SJCRH30 (cell line): ENCODE results near the gene HOXB6. TPM values are rescaled to one million over a fixed set of nuclear protein-coding genes. Genes with fewer than 3 reads are reported as not detected.

Experiments
- DNase-seq, 2 experiments: peaks; one replicate each; pipeline ENCODE4 v3.0.0-alpha.2; 2015 to 2020
- H3K27ac ChIP-seq: fragments of 250-450 bp; sonication (Bioruptor Pico); 2 replicates; pipeline ENCODE4 v1.5.1; 2020; ENCODE audit warnings: mild to moderate bottlenecking, moderate library complexity
- H3K27me3 ChIP-seq: fragments of 250-450 bp; sonication (Bioruptor Pico); 2 replicates; pipeline ENCODE4 v1.5.1; 2020; ENCODE audit warnings: mild to moderate bottlenecking, moderate library complexity
- H3K36me3 ChIP-seq: fragments of 250-450 bp; sonication (Bioruptor Pico); 2 replicates; pipeline ENCODE4 v1.5.1; 2020; ENCODE audit warnings: mild to moderate bottlenecking, moderate library complexity
- H3K4me1 ChIP-seq: fragments of 250-450 bp; sonication (Bioruptor Pico); 2 replicates; pipeline ENCODE4 v1.5.1; 2020; ENCODE audit warnings: mild to moderate bottlenecking, moderate library complexity
- H3K4me3 ChIP-seq: fragments of 250-450 bp; sonication (Bioruptor Pico); 2 replicates; pipeline ENCODE4 v1.5.1; 2020; ENCODE audit warnings: mild to moderate bottlenecking, moderate library complexity
- H3K9me3 ChIP-seq: fragments of 250-450 bp; sonication (Bioruptor Pico); replicated peaks from 2 replicates; pipeline ENCODE4 v1.5.1; 2020; ENCODE audit warnings: mild to moderate bottlenecking, moderate library complexity
- total RNA-seq: library from RNA; depleted of rRNA; stranded (reverse); fragments of >200 nt; shearing (Covaris generic); gene quantifications from 2 replicates; pipeline ENCODE4 v1.2.3, GENCODE V29; 2014; rRNA removed

Gene HOXB6
- 6.2 and 7.5 TPM in 2 replicates for total RNA-seq

DNA sequence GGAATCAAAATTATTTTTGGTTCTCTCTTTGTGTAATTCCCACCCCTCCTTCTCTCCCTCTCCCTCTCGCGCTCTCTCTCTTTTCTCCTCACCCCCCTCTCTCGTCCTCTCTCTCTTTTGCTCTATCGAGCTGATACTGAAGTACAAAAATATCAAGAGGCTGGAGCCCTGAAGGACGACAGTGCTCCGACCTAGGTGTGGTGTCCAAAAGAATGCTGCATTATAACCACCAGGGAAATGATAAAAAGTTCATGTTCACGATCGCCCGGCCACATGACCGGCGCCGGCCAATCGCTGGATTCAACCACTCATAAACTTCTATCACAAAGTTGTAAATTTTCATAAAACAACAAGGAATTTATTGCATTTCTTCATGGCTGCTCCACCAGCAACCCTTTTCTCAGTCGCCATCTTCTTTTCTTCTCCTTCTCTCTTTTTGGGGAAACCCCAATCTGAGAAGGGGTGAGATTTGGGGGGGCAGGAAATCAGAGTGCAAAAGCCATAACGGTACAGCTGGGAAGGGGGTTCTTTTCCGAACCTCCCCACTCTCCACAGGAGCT lies at the start of gene HOXB6:
HOXB6 (minus strand) TSS at position 217 of the 560 bp plus-strand sequence. CDS start 6,836 bp downstream, outside the sequence.
- no peaks in the 10 kb centered on the region for H3K36me3 ChIP-seq
- H3K27me3 ChIP-seq = no peaks in the 10 kb centered on the region
- H3K9me3 ChIP-seq = no peaks in the 10 kb centered on the region
- peak within 1 kb of the TSS; percentile 62 for H3K4me3 ChIP-seq
- H3K27ac ChIP-seq = peak within 1 kb of the TSS; percentile 48
- H3K4me1 ChIP-seq = no peaks in the 10 kb centered on the region; the same call in 1 of the 2 replicates
- DNase-seq = peak in 1 of 2 experiments; percentile 41

DNA sequence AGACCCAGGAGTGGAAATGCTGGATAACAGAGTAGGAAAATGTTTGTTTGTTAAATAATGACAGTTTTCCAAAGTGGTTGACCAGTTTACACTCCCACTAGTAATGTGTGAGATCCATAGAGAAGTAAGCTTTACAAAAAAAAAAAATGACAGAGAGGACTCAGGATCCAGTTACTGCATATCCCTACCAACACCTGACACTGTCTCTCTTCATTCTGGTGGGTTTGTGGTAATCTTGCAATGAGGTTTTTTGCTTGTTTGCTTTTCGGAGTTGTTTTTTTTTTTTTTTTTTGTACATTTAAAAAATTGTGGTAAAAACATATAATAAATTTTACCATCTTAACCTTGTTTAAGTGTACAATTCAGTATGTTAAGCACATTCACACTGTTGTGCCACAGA lies 45.0 kb upstream of the HOXB6 start:
- H3K4me1 ChIP-seq = peaks cover 9% of the 10 kb centered on the region
- H3K27me3 ChIP-seq = peaks cover 6% of the 10 kb centered on the region

DNA sequence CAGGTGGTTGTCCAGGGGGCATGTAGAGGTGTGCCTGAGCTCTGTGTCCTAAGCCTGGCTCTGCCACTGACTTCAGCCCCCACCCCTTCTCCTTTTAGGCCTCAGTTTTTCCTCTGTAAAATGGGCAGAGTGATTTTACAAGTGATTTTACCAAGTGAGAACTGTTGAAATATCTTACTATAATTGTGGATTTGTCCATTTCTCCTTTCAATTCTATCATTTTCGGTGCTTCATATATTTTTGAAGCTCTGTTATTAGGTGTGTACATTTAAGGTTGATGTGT lies 43.1 kb upstream of the HOXB6 start:
- Histone ChIP-seq H3K9me3 (no peaks in the 10 kb centered on the region), H3K4me3 (no peak overlapping the region; the same call in 1 of the 2 replicates), H3K27me3 (peaks cover 10% of the 10 kb centered on the region; the same call in 1 of the 2 replicates), H3K4me1 (peaks cover 9% of the 10 kb centered on the region), H3K27ac (no peak overlapping the region), H3K36me3 (no peaks in the 10 kb centered on the region)
- no peak for DNase-seq

More for the DNA sequence above, 45.0 kb upstream of the HOXB6 start:
- H3K27ac ChIP-seq = no peak overlapping the region
- H3K36me3 ChIP-seq = no peaks in the 10 kb centered on the region
- peak; percentile 40 to 76 for DNase-seq
- no peak overlapping the region for H3K4me3 ChIP-seq
- no peaks in the 10 kb centered on the region for H3K9me3 ChIP-seq

DNA sequence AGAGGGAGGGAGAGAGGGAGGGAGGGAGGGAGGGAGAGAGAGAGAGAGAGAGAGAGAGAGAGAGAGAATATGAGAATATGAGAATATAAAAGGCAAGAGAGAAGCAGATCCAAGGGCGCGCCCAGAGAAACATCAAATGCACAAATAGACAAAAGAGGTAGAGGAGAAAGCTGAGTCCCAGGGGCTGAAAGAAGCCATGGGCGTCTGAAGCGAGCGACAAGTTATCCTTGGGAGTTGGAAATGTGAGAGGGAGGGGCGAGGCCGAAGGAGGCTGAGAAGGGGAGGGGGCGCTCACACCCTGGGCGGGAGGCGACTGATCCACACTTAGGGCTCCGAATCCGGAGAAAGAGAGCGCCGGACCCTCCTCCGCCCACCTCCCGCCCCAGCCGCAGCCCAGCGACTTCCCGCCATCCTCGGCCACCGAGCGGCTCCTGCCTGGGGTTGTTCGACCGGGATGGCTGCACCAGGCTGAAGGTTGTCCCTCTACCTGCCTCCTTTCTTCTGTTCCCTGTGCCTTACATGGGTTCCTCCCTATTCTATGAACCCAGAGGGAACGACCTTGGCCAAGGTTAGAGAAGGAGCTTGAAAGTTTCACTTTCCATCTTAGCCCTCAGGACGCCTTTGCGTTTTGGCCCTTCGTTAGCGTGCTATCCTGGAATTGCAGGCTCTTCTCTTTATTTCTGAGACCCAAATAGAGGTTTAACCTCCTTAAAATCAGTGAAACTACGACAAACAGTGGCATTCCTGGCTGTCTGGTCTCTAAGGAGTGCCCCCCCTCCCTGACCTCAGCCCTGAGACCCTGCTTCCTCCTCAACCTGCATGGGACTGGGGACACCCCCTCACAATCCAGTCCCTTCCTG lies 42.5 kb upstream of the HOXB6 start:
- H3K36me3 ChIP-seq = no peaks in the 10 kb centered on the region
- H3K9me3 ChIP-seq = no peaks in the 10 kb centered on the region
- peak; percentile 26 to 37 for DNase-seq
- peaks cover 9% of the 10 kb centered on the region for H3K4me1 ChIP-seq
- H3K27ac ChIP-seq = no peak overlapping the region
- peaks cover 6% of the 10 kb centered on the region; the same call in 1 of the 2 replicates for H3K27me3 ChIP-seq
- H3K4me3 ChIP-seq = peak overlapping the region; percentile 50

DNA sequence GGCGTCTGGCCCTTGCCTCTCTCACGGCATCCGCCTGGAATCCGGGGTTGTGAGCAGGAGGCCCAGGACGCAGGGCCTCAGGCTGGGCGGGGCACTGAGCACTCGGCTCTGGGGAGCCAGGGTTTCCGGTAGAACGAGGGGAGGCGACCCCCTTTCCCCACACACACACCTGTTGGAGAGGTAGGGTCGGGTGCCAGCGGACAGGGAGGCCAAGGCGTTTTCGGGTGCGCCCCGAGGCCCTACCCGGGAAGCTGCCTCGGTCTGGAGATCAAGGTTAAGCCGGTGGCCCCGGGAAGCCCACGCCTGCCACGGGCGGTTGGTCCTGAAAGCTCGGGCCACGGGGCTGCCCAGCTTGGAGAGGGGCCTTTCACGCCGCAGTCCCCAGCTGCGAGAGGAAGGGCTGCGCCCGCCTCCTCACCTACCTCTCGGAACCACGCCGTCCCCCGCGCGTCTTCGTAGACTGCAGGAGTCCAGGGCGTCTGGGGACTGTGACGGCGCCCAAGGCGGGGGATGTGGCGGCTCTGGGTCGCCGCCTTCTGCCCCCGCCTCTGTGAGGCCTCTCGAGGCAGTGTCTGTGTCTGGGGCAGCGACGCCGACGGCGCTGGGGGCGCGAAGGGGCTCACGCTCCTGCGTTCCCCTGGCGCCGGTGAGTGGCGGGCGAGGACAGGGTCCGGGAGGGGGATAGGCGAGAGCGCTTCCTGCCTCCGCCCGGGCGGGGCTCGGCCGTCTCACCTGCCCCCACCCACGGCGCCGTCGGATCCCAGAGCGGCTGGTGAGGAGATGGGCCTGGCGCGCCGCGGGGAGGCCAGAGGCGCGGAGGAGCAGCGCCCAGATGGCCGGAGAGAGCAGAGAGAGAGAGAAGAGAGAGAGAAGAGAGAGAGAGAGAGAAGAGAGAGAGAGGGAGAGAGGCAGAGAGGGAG lies 41.7 kb upstream of the HOXB6 start:
- no peak overlapping the region for H3K4me3 ChIP-seq
- H3K27me3 ChIP-seq = 0 out of 2 replicates have a peak, but pooled peaks cover 4% of the 10 kb centered on the region
- no peaks in the 10 kb centered on the region for H3K9me3 ChIP-seq
- no peak overlapping the region for H3K27ac ChIP-seq
- peaks cover 9% of the 10 kb centered on the region for H3K4me1 ChIP-seq
- no peak for DNase-seq
- H3K36me3 ChIP-seq = no peaks in the 10 kb centered on the region

DNA sequence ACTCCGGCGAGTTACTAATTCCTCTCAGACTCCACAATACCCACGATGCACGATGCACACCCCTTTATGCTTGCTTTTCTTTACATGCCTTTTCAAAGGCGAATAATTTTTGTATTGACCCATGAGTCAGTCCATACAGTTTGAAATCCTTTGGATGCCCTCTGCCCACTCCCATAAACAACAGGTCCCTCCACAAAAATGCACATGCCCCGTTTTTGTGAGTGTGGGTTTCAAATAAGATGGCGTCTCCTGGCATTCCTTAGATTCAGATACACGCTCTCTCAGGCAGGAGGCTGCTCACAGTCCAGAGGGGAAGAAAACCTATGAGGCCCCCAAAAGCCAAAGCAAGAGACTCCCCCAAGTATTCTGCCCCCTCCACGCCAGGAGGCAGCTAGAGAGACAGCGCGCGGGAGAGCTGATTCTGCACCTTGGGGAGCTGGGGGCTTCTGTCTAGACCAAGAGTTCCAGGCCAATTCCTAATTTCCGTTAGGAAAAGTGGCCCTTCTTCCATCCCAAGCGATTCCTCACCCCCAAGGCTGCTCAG lies 40.9 kb upstream of the HOXB6 start:
- no peaks in the 10 kb centered on the region for H3K36me3 ChIP-seq

DNA sequence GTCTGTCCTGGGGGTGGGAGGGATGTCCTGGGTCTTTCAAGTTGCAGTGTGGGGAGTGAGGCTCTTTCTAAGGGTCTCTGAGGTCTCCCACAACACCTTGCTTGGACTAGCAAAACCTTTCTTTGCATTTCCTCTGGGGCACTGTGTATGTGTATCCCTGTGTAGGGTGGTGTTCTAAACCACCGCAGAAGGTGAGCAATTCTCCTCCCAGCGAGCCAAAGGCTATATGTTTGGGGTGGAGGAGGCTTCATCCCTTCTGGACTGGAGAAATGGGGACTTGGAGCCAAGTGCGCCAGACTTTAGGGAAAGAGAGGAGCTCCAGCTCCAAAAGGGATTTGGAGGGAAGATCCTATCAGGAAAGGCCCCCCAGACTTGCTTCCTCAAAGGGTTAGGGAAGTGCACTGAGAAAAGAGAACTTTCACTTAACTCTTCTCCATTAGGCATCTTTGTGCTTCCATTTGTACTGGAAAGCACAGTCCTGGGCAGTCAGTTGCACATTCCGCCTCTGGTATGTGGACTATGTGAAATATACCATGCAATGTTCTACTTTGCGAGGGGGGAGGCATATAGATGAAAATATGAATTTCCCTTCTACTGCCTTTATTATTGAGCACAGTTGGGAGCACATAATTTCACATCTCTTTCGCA lies 40.2 kb upstream of the HOXB6 start:
- H3K36me3 ChIP-seq = no peaks in the 10 kb centered on the region
- H3K27me3 ChIP-seq = peaks cover 4% of the 10 kb centered on the region; the same call in 1 of the 2 replicates
- H3K9me3 ChIP-seq = no peaks in the 10 kb centered on the region
- H3K4me1 ChIP-seq = peaks cover 7% of the 10 kb centered on the region
- no peak overlapping the region for H3K4me3 ChIP-seq
- no peak for DNase-seq
- H3K27ac ChIP-seq = no peak overlapping the region

More for the DNA sequence above, 40.9 kb upstream of the HOXB6 start:
- Histone ChIP-seq H3K4me1 (peaks cover 9% of the 10 kb centered on the region), H3K27ac (no peak overlapping the region), H3K4me3 (no peak overlapping the region), H3K9me3 (no peaks in the 10 kb centered on the region), H3K27me3 (0 out of 2 replicates have a peak, but pooled peaks cover 4% of the 10 kb centered on the region)
- no peak for DNase-seq

DNA sequence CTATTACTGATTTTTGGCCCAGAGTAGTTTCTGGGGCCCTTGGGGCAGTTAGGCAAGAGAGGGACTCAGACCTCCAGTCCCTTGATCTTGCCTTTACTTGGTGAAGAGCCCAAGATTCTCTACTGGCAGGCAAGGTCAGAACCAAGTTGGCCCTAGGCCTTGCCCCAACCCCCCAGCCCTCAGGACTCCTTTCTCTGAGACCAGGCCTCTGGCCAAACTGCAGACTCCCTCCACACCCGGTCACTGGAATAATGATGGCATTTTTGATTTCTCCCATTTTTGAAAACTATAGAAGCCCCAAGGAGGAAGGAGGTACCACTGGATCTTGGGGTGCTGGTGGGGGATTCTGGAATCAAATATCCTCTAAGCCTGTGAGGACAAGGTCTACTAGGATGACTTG lies 39.4 kb upstream of the HOXB6 start:
- no peaks in the 10 kb centered on the region for H3K36me3 ChIP-seq
- peaks cover under 1% of the 10 kb centered on the region for H3K4me1 ChIP-seq
- H3K27ac ChIP-seq = no peak overlapping the region
- no peaks in the 10 kb centered on the region for H3K9me3 ChIP-seq
- peaks cover 8% of the 10 kb centered on the region for H3K27me3 ChIP-seq
- no peak overlapping the region for H3K4me3 ChIP-seq
- no peak for DNase-seq

DNA sequence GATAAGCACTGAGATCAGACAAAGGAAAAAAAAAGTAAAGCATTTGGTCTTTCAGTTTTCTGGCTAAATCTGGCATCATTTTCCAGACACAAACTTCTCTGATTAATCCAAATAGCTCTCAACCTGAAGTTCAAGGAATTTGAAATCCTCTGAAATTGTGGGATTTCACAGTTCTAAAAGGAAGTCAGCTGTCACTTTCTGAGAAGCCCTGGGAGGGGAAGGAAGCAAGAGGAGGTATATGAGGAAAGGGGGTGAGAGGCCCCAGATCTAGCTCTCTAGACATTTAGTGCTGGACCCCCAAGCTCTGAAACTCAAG lies 38.9 kb upstream of the HOXB6 start:
- H3K9me3 ChIP-seq = no peaks in the 10 kb centered on the region
- no peak overlapping the region for H3K27ac ChIP-seq
- H3K36me3 ChIP-seq = no peaks in the 10 kb centered on the region
- DNase-seq = no peak
- H3K4me3 ChIP-seq = no peak overlapping the region
- H3K4me1 ChIP-seq = no peaks in the 10 kb centered on the region
- peaks cover 13% of the 10 kb centered on the region for H3K27me3 ChIP-seq

DNA sequence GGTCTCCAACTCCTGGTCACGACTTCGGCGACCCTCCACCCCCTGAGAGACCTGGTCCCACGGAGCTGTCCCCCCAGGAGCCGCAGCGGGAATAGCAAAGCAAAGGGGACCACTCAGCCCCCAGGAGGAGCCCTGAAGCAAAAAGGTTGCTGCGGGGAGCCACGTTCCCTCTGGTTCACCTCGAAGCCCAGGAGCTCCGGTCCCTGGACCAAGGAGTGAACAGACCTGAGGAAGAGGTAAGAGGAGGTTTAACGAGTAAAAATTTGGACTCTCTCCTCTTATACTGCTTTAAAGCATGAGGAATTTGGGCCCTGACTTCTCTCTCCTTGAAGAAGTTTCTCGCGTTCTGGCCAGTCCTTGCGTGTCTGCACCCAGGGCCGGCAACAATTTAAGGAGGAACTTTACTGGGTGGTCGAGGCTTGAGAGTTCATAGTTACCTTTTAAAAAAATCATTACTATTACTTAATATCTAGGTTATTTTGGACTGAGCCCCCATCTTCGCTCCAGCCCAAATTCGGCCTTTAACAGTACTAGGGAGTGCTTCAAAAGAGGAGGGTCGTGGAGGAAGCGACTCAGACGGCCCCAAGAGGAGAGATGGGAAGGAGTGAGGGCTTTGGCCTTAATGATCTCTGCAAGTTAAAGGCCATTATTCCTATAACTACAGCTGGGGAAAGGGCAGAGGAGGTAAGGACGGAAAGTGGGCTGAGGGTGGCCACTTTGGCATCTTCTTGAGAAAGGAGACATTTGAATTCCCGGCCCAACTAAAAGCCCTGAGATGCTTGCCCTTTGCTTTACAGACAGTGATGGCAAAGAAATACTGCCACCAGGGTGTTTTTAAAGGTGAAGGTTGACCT lies 38.3 kb upstream of the HOXB6 start:
- Histone ChIP-seq H3K27me3 (peaks cover 14% of the 10 kb centered on the region), H3K4me3 (no peak overlapping the region), H3K36me3 (no peaks in the 10 kb centered on the region), H3K27ac (no peak overlapping the region), H3K9me3 (no peaks in the 10 kb centered on the region), H3K4me1 (no peaks in the 10 kb centered on the region)
- no peak for DNase-seq

DNA sequence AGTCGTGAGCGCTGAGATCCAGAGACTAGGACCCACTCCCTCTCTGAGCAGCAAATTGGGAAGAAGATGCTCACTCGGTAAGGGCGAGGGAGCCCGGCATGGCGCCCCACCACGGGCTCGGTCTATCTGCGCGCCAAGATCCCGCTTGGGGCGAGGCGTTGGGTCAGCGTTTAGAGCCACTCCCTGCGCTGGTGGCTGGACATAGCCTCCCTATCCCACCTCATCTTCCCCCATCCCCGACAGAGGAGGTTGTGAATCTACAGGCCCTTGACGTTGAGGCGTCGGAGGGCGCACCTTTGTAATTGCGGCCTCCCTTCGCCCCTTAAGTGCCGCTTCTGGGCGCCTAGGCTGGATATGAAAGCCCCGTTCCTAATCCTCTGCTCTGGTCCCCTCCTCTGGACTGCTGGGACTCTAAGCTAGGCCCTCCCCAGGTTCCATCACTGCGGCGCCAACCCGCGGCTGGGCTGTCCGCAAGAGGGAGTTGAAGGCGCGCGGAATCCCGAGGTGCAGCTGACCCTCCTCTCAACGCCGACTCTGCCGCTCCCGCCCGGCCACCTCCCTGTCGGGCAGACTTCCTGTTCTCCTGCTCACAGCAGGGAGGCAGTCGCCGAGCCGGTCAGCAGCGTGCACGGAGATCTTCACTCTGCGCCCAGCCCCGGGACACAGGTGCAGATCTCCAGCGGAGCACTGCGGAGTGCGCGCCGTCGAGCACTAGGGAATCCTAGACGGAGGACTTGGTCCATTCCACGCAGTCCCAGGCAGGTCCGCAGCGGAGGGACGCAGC lies 37.5 kb upstream of the HOXB6 start:
- no peaks in the 10 kb centered on the region for H3K9me3 ChIP-seq
- H3K27me3 ChIP-seq = peaks cover 21% of the 10 kb centered on the region
- no peak for DNase-seq
- no peak overlapping the region for H3K4me3 ChIP-seq
- no peak overlapping the region for H3K27ac ChIP-seq
- H3K36me3 ChIP-seq = no peaks in the 10 kb centered on the region
- H3K4me1 ChIP-seq = no peaks in the 10 kb centered on the region

DNA sequence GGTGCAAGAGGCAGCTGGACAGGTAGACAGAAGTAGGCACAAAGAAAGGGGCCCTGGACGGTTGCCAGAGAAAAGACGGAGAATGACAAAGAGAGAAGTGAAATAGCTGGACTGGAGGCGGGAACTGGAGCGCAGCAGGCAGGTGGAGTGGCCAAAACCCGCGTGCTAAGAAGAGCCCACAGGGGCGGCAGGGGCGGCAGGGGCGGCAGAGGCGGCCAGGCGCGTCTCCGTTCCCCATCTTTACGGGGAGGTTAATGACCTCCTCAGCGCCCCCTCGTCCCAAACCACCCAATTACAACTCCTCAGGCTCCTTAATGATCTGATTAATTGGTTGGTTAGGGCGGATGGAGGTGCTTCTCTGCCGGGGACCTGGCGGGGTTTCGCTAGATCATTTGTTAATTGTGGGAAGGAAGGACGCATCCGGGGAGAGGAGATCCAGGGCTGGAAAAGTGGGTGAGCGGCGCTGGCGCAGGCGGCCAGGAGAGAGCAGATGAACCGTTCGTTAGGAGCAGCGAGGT lies 36.8 kb upstream of the HOXB6 start:
- Histone ChIP-seq H3K4me3 (no peak overlapping the region), H3K9me3 (no peaks in the 10 kb centered on the region), H3K4me1 (peaks cover 3% of the 10 kb centered on the region; the same call in 1 of the 2 replicates), H3K27ac (no peak overlapping the region), H3K27me3 (peaks cover 25% of the 10 kb centered on the region), H3K36me3 (no peaks in the 10 kb centered on the region)
- no peak for DNase-seq

DNA sequence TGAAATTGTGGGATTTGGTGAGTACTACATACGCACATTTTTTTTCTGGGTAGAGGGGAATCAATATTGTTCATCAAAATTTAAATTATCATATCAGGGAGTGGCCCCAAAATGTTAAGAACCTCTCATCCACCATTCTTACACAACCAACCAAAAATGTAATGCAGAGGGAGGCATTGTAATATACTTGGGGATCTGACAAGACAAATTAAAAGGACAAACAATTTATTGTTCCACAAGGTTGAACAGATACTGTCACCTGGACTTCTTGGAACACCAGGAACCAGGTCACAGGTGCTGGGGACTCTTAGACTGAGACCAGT lies 36.0 kb upstream of the HOXB6 start:
- H3K27me3 ChIP-seq = peaks cover 29% of the 10 kb centered on the region
- no peak for DNase-seq
- H3K36me3 ChIP-seq = no peaks in the 10 kb centered on the region

More for the DNA sequence above, 36.0 kb upstream of the HOXB6 start:
- peaks cover 5% of the 10 kb centered on the region; the same call in 1 of the 2 replicates for H3K4me1 ChIP-seq
- no peak overlapping the region for H3K4me3 ChIP-seq
- no peak overlapping the region for H3K27ac ChIP-seq
- no peaks in the 10 kb centered on the region for H3K9me3 ChIP-seq
